GM23338 (cell line): ENCODE measurements around the gene CTNNBIP1. TPM values are rescaled to one million over a fixed set of nuclear protein-coding genes. Genes with fewer than 3 reads are reported as not detected.

Experiments used
- ATAC-seq: fragments of 200-7000 bp; cut with Tn5 transposase; 3 replicates; pipeline ENCODE4 v1.9.1; 2020
- DNase-seq: peaks from one replicate; pipeline ENCODE4 v3.0.0-alpha.2; 2015; ENCODE audit warnings: low spot score
- H2AFZ ChIP-seq: fragments of 200-600 bp; sonication (generic); 2 replicates; pipeline ENCODE4 v1.8.0; 2016; ENCODE audit warnings: antibody characterized with exemption, mild to moderate bottlenecking, moderate library complexity
- H3F3A ChIP-seq: fragments of 200-600 bp; sonication (generic); replicated peaks from 2 replicates; pipeline ENCODE4 v1.8.0; 2017; ENCODE audit warnings: antibody characterized with exemption, mixed run types, low read depth
- H3K27ac ChIP-seq: fragments of 200-600 bp; sonication (generic); 2 replicates; pipeline ENCODE4 v1.6.1; 2016; ENCODE audit warnings: low read depth
- H3K27me3 ChIP-seq: fragments of 200-600 bp; sonication (generic); 2 replicates; pipeline ENCODE4 v1.8.0; 2016; ENCODE audit warnings: mild to moderate bottlenecking, mixed run types, moderate library complexity; ENCODE audit not compliant: insufficient read depth
- H3K36me3 ChIP-seq: fragments of 200-600 bp; sonication (generic); 2 replicates; pipeline ENCODE4 v1.8.0; 2016; ENCODE audit warnings: mild to moderate bottlenecking; ENCODE audit not compliant: insufficient read depth
- H3K4me1 ChIP-seq: fragments of 200-600 bp; sonication (generic); 2 replicates; pipeline ENCODE4 v1.8.0; 2016; ENCODE audit warnings: mild to moderate bottlenecking, moderate library complexity; ENCODE audit not compliant: insufficient read depth
- H3K4me2 ChIP-seq: fragments of 200-600 bp; sonication (generic); 2 replicates; pipeline ENCODE4 v1.7.1; 2017; ENCODE audit warnings: mixed run types
- H3K4me3 ChIP-seq: fragments of 200-600 bp; sonication (generic); 2 replicates; pipeline ENCODE4 v1.6.1; 2016; ENCODE audit warnings: mixed run types
- H3K79me2 ChIP-seq: fragments of 200-600 bp; sonication (generic); replicated peaks from 2 replicates; pipeline ENCODE4 v1.8.0; 2017; ENCODE audit warnings: mild to moderate bottlenecking; ENCODE audit not compliant: insufficient read depth
- H3K9me2 ChIP-seq: fragments of 200-600 bp; sonication (generic); 2 replicates; pipeline ENCODE4 v1.8.0; 2017; ENCODE audit not compliant: insufficient read depth
- H4K20me1 ChIP-seq: fragments of 200-600 bp; sonication (generic); replicated peaks from 2 replicates; pipeline ENCODE4 v1.8.0; 2017; ENCODE audit warnings: mild to moderate bottlenecking; ENCODE audit not compliant: insufficient read depth
- H3K27ac Mint-ChIP-seq: 2 replicates; pipeline ENCODE4 v1.8.0; 2020; ENCODE audit warnings: inconsistent platforms, mild to moderate bottlenecking, moderate library complexity, mixed read lengths
- H3K27me3 Mint-ChIP-seq: 3 replicates; pipeline ENCODE4 v1.8.0; 2022; ENCODE audit warnings: low read depth, mild to moderate bottlenecking, moderate library complexity, mixed read lengths, inconsistent platforms; ENCODE audit not compliant: insufficient read depth, poor library complexity
- H3K36me3 Mint-ChIP-seq: 3 replicates; pipeline ENCODE4 v1.8.0; 2021; ENCODE audit warnings: low read depth, mild to moderate bottlenecking, inconsistent platforms, moderate library complexity, mixed read lengths
- H3K4me1 Mint-ChIP-seq: 3 replicates; pipeline ENCODE4 v1.8.0; 2020; ENCODE audit warnings: mild to moderate bottlenecking, inconsistent platforms, mixed read lengths
- H3K4me3 Mint-ChIP-seq: 3 replicates; pipeline ENCODE4 v1.8.0; 2021; ENCODE audit warnings: moderate library complexity, mild to moderate bottlenecking, inconsistent platforms, mixed read lengths
- H3K9me3 Mint-ChIP-seq: 3 replicates; pipeline ENCODE4 v1.8.0; 2020; ENCODE audit warnings: moderate library complexity, mild to moderate bottlenecking, inconsistent platforms, mixed read lengths
- CREB1 ChIP-seq: fragments of 250-450 bp; sonication (Bioruptor Pico); IDR thresholded peaks from 2 replicates; pipeline ENCODE4 v1.5.0; 2020; ENCODE audit warnings: low read depth, mild to moderate bottlenecking, moderate library complexity
- JUNB ChIP-seq: IDR thresholded peaks from one replicate; pipeline ENCODE4 v1.6.1; 2016; ENCODE audit warnings: antibody characterized with exemption; ENCODE audit not compliant: unreplicated experiment
- ZNF331 ChIP-seq: fragments of 250-450 bp; sonication (Bioruptor Pico); IDR thresholded peaks from 2 replicates; pipeline ENCODE4 v1.5.0; 2020; ENCODE audit warnings: low read depth, mild to moderate bottlenecking, moderate library complexity
- polyA plus RNA-seq: library from polyadenylated mRNA; unstranded; fragments of >200 nt; fragmentation: Nextera tagmentation; extraction: Ambion mirVana; gene quantifications from 2 replicates; pipeline ENCODE4 v1.2.1, GENCODE V29; 2016
- total RNA-seq: library from RNA; depleted of rRNA; stranded (reverse); fragments of >200 nt; shearing (Covaris generic); gene quantifications from 2 replicates; pipeline ENCODE4 v1.2.3, GENCODE V29; 2014
- TF ChIP-seq, protein P1 (sequence below), 2 experiments: fragments of 200-600 bp in 1 of 2; sonication (generic) in 1 of 2; conservative IDR thresholded peaks; 2 replicates each; pipeline versions ENCODE4 v1.5.1 to v1.6.1; 2016 to 2017; ENCODE audit warnings: antibody characterized with exemption in 2 of 2, low read depth in 2 of 2, mild to moderate bottlenecking in 2 of 2, moderate library complexity in 1 of 2
- TF ChIP-seq, protein P2 (sequence below): IDR thresholded peaks from 2 replicates; pipeline ENCODE4 v1.6.1; 2016; ENCODE audit warnings: antibody characterized with exemption
- TF ChIP-seq, protein P3 (sequence below): IDR thresholded peaks from one replicate; pipeline ENCODE4 v1.6.1; 2018; ENCODE audit warnings: antibody characterized with exemption; ENCODE audit not compliant: unreplicated experiment

Gene CTNNBIP1
- total and polyA plus RNA-seq, 2 experiments from 2014 or later: 30.3 to 55.1 TPM

DNA sequence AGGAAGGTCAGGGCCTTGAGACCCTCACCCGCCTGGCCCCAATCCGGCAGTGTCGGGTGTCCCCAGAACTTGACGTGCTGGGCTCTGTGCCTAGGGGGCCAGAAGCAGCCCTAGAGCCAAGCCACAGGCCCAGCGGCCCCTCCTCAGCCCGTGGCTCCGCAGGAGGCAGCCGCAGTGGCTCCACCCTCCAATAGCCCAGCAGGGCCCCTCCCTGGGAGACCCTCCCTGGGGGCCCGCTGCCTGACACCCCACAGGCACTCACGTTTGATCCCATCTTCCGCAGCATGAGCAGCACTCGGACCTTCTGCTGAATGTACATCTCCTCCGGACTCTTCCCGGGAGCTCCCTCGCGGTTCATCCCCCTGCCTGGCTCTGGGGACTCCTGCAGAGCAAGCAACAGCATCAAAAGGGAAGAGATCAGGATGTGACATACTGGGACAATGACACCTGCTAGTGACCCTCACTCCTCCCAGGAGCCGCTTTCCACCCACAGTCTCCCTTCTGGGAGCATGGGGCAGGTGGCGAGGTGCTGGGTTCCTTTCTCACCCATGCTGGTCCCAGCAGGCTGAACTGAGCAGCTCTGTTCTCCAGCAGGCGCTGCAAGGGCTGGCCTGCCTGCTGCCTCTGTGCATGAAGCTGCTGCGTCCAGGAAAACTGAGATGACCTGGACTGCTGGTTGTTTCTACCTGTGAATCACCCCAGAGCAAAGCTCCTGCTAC, 38.2 kb downstream of the CTNNBIP1 start:
- Histone ChIP-seq H3F3A (0 out of 2 replicates have a peak, but pooled peaks cover 6% of the 10 kb centered on the region), H3K36me3 (no peaks in the 10 kb centered on the region), H3K79me2 (no peaks in the 10 kb centered on the region), H2AFZ (no peak overlapping the region), H3K4me1 (peaks cover 10% of the 10 kb centered on the region), H3K27me3 (no peaks in the 10 kb centered on the region), H3K4me3 (no peak overlapping the region), H4K20me1 (0 out of 2 replicates have a peak, but pooled peaks cover 4% of the 10 kb centered on the region), H3K9me2 (no peaks in the 10 kb centered on the region), H3K27ac (no peak overlapping the region), H3K4me2 (no peak overlapping the region)
- peaks cover 13% of the 10 kb centered on the region for H3K27me3 Mint-ChIP-seq
- H3K4me1 Mint-ChIP-seq: peaks cover 12% of the 10 kb centered on the region
- H3K36me3 Mint-ChIP-seq: peaks cover under 1% of the 10 kb centered on the region; the same call in 1 of the 3 replicates
- TF ChIP-seq, protein P1, sequence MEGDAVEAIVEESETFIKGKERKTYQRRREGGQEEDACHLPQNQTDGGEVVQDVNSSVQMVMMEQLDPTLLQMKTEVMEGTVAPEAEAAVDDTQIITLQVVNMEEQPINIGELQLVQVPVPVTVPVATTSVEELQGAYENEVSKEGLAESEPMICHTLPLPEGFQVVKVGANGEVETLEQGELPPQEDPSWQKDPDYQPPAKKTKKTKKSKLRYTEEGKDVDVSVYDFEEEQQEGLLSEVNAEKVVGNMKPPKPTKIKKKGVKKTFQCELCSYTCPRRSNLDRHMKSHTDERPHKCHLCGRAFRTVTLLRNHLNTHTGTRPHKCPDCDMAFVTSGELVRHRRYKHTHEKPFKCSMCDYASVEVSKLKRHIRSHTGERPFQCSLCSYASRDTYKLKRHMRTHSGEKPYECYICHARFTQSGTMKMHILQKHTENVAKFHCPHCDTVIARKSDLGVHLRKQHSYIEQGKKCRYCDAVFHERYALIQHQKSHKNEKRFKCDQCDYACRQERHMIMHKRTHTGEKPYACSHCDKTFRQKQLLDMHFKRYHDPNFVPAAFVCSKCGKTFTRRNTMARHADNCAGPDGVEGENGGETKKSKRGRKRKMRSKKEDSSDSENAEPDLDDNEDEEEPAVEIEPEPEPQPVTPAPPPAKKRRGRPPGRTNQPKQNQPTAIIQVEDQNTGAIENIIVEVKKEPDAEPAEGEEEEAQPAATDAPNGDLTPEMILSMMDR (conservative IDR thresholded peaks at IDR 0.05; ENCODE audit: low read depth in 2 of 2): no peak
- TF ChIP-seq, protein P2, sequence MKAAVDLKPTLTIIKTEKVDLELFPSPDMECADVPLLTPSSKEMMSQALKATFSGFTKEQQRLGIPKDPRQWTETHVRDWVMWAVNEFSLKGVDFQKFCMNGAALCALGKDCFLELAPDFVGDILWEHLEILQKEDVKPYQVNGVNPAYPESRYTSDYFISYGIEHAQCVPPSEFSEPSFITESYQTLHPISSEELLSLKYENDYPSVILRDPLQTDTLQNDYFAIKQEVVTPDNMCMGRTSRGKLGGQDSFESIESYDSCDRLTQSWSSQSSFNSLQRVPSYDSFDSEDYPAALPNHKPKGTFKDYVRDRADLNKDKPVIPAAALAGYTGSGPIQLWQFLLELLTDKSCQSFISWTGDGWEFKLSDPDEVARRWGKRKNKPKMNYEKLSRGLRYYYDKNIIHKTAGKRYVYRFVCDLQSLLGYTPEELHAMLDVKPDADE: no peak
- no peak for TF ChIP-seq ZNF331 (CRISPR knock-in tag)
- TF ChIP-seq JUNB: no peak
- TF ChIP-seq, protein P3, sequence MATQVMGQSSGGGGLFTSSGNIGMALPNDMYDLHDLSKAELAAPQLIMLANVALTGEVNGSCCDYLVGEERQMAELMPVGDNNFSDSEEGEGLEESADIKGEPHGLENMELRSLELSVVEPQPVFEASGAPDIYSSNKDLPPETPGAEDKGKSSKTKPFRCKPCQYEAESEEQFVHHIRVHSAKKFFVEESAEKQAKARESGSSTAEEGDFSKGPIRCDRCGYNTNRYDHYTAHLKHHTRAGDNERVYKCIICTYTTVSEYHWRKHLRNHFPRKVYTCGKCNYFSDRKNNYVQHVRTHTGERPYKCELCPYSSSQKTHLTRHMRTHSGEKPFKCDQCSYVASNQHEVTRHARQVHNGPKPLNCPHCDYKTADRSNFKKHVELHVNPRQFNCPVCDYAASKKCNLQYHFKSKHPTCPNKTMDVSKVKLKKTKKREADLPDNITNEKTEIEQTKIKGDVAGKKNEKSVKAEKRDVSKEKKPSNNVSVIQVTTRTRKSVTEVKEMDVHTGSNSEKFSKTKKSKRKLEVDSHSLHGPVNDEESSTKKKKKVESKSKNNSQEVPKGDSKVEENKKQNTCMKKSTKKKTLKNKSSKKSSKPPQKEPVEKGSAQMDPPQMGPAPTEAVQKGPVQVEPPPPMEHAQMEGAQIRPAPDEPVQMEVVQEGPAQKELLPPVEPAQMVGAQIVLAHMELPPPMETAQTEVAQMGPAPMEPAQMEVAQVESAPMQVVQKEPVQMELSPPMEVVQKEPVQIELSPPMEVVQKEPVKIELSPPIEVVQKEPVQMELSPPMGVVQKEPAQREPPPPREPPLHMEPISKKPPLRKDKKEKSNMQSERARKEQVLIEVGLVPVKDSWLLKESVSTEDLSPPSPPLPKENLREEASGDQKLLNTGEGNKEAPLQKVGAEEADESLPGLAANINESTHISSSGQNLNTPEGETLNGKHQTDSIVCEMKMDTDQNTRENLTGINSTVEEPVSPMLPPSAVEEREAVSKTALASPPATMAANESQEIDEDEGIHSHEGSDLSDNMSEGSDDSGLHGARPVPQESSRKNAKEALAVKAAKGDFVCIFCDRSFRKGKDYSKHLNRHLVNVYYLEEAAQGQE: no peak
- ATAC-seq (no peak), DNase-seq (no peak)
- H3K9me3 Mint-ChIP-seq: no peaks in the 10 kb centered on the region
- no peak overlapping the region for H3K4me3 Mint-ChIP-seq
- H3K27ac Mint-ChIP-seq: peak overlapping the region; percentile 38; the same call in 1 of the 2 replicates

DNA sequence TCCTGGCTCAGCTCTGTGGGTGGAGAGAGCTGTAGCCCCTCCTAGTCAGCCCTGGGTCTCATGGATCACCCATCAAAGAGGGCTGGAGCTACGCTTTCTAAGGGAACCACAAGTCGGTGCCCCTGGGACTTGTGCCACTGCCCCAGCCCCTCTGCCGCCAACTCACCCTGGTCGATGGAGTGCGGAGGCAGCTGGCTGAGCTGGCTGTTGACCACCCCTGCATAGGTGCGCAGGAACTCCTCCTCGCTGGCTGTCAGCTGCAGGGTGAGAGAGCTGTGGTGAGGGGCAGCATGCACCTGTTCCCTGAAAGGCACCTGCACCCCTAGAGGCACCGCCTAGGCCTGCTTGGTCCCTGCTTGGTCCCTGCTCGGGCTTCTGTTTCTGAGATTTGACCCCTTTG, 39.0 kb downstream of the CTNNBIP1 start:
- Mint-ChIP-seq H3K4me1 (peaks cover 13% of the 10 kb centered on the region), H3K9me3 (no peaks in the 10 kb centered on the region), H3K4me3 (no peak overlapping the region), H3K36me3 (peaks cover 4% of the 10 kb centered on the region; the same call in 1 of the 3 replicates), H3K27ac (no peak overlapping the region), H3K27me3 (peaks cover 15% of the 10 kb centered on the region)
- DNase-seq (no peak), ATAC-seq (no peak)
- Histone ChIP-seq H3F3A (0 out of 2 replicates have a peak, but pooled peaks cover 6% of the 10 kb centered on the region), H3K9me2 (no peaks in the 10 kb centered on the region), H3K4me2 (no peak overlapping the region), H3K4me3 (no peak overlapping the region), H2AFZ (no peak overlapping the region), H3K79me2 (no peaks in the 10 kb centered on the region), H3K27me3 (no peaks in the 10 kb centered on the region), H4K20me1 (0 out of 2 replicates have a peak, but pooled peaks cover 4% of the 10 kb centered on the region), H3K27ac (no peak overlapping the region), H3K4me1 (peaks cover 10% of the 10 kb centered on the region), H3K36me3 (no peaks in the 10 kb centered on the region)
- TF ChIP-seq, protein P2: no peak
- TF ChIP-seq CREB1 (CRISPR knock-in tag): no peak
